NCI-H345 treated with DMSO at 0.1 percent for 48 hours (cell line): ENCODE data around the gene IL1RAPL1.
A peak's percentile ranks its signal among the peaks of the same experiment; 100 is the strongest.
"Not testable (repeated sequence)": the region's sequence is repeated elsewhere in the genome, so short reads cannot be mapped to it uniquely, and the experiment has no call there.

Source experiments
- DNase-seq: peaks from one replicate; lab custom pipeline; 2025; ENCODE audit not compliant: unreplicated experiment; lab: John Stamatoyannopoulos, UW

IL1RAPL1 gene

GRCh38 chrX:29083823-29084222 lies 496.6 kb downstream of the IL1RAPL1 start:
- no peak for DNase-seq

DNA sequence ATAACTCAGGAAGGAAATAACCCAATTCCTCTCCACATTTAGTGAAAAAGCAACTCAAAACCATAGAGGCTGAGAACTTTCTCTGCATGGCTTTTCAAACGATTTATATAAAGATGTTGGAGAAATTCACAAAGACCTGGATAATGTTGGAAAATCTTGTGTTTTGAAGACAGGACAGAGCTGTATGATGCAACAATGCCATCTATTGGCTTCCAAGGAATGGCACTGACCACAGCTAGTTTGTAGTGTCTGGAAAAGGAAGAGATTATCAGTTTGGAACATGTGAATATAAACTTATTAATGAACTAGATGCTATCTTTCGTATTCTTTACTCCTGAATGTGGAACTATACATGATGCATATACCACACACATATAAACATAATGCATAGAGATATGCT lies 503.6 kb downstream of the IL1RAPL1 start:
- no peak for DNase-seq

GRCh38 chrX:29107231-29107630 lies 520.0 kb downstream of the IL1RAPL1 start:
- DNase-seq: no peak

DNA sequence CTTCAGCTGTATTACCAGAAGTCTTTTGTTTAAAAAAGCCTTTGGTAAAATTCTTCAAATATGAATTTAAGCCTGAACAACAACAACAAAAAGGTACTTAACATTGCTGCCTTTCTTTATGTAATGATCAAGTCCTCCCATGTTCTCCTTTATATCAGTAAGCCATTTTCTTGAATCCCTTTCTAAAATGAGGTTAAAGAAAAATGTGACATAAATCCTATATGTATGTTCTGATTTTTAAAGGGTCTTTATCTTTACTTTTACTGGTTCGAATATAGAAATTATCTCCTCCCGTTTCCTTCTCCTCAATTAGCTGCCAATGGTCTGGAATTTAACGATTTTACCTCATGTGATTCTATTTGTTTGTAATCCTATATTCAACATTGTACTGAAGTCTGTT lies 522.8 kb downstream of the IL1RAPL1 start:
- DNase-seq: no peak

DNA sequence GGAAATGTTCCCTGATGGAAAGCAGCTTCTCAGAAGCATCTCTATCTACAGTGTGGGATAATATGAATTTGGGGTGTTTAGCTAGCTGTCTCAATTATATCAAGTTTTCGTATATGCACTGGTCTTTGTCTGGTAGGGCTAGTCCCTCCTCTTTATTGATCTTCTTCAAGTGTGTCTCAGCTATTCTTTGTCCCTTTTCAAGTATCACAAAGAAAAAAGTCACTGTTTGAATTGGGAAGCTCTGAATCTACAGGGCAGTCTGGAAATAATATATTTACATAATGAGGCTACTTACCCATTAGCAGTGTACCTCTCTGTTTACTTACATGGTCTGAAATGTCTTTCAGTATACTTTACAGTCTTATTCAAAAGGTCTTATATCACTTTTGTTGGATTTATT lies 526.0 kb downstream of the IL1RAPL1 start:
- DNase-seq: no peak

- not testable (repeated sequence) for DNase-seq
These were observed 535.6 kb downstream of the IL1RAPL1 start for GRCh38 chrX:29122817-29123216.

DNA sequence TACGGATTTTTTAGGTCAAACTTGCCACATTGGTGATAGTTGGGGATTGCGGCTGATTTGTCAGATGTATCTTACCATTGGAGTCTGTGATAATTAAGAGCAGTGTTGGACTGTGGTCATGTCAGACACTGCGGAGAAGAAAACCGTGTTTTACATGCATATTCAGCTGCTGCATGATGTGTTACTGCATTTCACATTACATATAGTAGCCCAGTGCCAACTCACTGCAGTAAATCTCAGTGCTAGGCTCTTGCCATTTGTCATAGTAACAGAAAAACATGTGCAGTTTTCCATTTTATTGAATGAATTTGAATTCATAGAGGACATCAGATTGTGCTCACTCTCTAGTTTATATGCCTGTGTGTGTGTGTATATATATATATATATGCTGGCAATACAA lies 543.7 kb downstream of the IL1RAPL1 start:
- no peak for DNase-seq

DNA sequence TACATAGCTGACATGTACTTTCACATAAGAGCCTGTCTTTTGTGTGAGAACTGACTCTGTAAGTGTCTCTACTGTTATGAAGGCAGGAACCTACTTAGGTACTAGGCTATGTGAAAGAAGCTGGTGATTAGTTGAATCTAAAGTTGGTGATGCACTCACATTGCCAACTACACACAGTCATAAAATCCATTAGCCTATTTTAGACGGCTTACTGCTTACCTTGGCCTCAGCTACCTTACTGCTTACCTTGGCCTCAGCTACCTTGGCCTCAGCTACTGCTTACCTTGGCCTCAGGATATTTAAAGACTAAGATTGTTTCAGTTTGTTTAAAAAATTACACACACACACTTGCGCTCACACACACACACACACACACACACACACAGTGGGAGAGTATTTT lies 549.7 kb downstream of the IL1RAPL1 start:
- DNase-seq: no peak

GRCh38 chrX:29138003-29138402 lies 550.8 kb downstream of the IL1RAPL1 start:
- no peak for DNase-seq

- DNase-seq: no peak
These were observed 556.1 kb downstream of the IL1RAPL1 start for GRCh38 chrX:29143356-29143755.

GRCh38 chrX:29143756-29144155 lies 556.5 kb downstream of the IL1RAPL1 start:
- no peak for DNase-seq

GRCh38 chrX:29145316-29145715 lies 558.1 kb downstream of the IL1RAPL1 start:
- DNase-seq: no peak

DNA sequence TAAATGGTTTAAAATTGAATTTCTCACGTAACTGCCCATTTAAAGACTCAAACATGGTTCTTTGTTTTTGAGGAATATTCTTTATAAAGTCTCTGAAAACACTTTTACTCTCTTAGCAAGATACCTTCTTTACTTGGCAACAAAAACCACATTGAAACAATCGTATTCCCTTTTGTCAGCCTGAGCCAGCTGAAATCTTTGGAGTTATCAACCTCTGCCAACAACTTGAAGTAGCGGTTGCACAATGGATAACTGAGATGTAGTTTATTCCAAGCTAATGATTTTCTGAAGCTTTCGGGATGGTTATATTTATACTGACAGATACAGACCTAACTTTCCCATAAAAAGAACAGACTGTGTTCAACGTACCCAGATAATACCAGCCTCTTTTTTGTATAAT lies 561.3 kb downstream of the IL1RAPL1 start:
- DNase-seq: no peak

- DNase-seq: no peak
These were observed 568.0 kb downstream of the IL1RAPL1 start for GRCh38 chrX:29155286-29155685.

DNA sequence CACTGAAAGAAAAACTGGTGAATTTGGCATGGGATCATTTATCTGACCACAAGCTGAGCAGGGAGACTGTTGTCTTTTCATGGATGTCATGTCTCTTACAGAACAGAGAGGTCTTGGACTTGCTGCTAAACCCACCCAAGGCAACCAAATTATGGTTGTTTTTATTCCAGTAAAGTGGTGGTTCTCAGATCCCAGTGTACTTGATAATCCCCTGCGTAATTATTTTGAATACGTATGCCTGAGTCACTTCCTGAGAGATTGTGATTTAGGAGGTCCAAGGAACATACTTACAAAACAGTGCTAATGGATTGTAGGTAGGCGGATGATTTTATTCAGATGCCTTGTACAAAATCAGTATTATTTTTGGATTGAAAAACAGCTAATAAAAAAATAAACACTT lies 585.6 kb downstream of the IL1RAPL1 start:
- no peak for DNase-seq

DNA sequence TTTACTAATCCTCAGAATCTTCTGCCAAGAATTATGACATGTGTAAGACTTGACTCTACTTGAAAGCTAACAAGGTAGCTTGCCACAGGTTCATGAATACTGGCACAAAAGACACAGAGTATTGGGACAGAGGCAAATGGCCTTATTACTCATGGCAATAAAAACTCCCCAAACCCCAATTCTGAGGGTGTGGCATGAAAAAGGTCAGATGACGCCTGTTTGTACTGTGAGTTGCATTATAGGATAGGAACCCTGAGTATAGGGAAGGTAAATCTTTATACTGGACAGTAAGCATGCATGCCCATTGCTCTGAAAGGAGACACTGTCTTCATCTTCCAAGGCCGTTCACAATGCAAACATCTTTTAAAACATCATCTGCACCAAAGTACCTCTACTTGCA lies 600.0 kb downstream of the IL1RAPL1 start:
- no peak for DNase-seq

- DNase-seq: no peak
These were observed 609.3 kb downstream of the IL1RAPL1 start for GRCh38 chrX:29196501-29196900.

DNA sequence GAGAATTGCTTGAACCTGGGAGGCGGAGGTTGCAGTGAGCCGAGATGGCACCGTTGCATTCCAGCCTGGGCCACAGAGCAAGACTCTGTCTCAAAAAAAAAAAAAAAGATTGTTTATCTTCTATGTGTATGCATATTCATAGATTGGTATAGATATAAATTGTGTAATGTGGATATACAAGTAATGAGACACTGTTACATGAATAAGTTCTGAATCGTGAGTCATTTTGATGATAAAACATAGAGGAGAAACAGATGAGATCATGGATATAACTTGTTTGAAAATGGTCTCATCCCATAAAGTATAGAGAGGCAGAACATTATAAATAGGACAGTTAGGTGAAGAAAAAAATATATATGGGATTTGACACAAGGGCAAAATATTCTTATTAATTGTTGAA lies 628.0 kb downstream of the IL1RAPL1 start:
- no peak for DNase-seq

DNA sequence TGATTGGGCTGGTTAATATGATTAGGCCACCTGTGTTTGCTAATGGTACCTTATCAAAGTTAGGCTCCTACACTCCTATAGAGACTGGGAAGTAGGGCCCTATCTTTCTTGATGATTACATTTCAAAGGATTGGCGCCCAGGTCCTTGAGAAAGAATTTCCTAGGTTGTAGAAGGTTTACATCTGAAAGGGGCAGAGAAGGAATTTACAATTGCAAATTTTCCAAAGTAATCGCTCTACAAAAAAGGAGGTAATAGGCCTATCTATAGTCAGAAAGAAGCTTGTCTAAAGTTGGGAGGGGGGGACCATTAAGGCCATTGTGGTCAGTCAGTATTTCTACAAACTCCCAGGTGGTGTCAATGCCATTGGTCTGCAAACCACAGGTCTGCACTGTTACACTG lies 638.4 kb downstream of the IL1RAPL1 start:
- DNase-seq: no peak

DNA sequence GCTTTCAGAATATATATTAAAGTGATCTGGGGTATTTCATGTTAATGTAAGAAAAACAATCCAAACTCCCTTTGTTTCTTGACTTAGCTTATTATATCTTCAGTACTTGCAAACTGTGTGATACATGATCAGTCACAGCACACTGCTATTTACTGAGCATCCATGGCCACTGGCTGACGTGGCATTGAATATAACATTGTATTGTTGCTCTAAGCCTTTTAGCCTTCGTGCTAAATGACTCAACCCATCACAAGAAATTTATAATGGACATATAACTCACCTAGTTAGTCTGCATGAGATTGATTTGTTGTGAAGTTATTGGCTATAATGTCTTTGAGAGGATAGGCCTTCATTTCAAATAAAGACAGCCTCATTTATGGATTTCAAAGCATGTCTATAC lies 642.6 kb downstream of the IL1RAPL1 start:
- no peak for DNase-seq

DNA sequence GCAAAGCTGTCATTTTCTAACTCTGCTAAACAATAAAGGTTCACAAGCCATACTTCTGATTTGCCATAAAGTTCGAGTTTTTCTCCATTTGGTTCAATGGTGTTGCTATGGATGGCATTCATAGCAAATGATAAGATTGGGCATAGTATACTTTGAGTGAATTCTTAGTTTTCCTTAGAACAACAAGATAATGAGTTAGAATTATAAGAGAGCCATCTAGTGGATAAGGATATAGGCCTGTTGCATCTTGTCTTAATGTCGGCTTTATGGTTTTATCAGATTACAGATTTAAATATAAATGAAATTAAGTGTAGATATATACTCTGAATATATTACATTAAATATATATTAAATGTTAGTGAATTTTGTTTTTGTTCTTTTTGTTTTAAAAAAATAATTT lies 644.6 kb downstream of the IL1RAPL1 start:
- no peak for DNase-seq

- no peak for DNase-seq
These were observed 646.4 kb downstream of the IL1RAPL1 start for GRCh38 chrX:29233592-29234183.

DNA sequence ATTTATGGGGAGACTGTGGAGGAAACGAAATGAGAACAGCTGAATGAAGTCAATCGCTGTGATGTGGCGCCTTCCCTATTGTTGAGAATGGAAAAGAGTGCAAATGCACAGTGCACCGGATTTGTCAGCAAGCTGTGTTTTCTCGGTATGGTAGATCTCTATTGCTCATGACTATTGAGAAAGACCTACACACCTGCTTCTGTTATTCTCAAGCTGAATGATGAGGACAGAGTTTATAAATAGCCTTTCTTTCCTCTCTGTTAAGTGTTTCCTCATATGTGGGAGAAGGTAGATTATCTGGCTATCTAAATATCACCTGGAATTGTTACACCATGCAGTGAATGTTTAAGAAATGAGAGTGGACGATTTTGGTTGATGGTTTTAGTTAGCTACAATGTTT lies 650.7 kb downstream of the IL1RAPL1 start:
- DNase-seq: peak; percentile 19

DNA sequence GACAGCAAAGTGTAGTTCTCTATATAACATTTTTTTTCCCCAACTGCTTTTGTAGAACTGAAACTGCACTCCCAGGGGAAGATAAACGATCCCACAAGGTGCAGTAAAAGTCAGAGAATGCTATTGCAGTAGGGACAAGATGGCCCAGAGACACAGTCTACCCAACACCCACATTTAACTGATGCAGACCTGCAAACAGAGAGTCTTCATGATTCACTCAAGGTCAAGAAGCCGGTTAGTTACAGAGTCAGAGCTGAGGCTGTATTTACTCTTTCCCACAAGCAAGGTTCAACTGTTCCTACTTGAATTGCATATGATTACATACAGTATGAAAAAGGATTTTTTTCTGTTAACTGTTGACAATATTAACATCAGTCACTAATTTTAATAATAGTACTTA lies 654.6 kb downstream of the IL1RAPL1 start:
- no peak for DNase-seq
